HL-60 (cell line): ENCODE data around the gene MAN1C1.

Source experiments
- POLR2AphosphoS5 ChIP-seq: IDR thresholded peaks from 2 replicates; pipeline ENCODE4 v1.6.1; 2012; ENCODE audit warnings: low read depth
- TF ChIP-seq, protein P1 (sequence below): IDR thresholded peaks from one replicate; pipeline ENCODE4 v1.5.1; 2011; ENCODE audit warnings: low read length, control low read depth, inconsistent platforms; ENCODE audit not compliant: insufficient read depth

DNA sequence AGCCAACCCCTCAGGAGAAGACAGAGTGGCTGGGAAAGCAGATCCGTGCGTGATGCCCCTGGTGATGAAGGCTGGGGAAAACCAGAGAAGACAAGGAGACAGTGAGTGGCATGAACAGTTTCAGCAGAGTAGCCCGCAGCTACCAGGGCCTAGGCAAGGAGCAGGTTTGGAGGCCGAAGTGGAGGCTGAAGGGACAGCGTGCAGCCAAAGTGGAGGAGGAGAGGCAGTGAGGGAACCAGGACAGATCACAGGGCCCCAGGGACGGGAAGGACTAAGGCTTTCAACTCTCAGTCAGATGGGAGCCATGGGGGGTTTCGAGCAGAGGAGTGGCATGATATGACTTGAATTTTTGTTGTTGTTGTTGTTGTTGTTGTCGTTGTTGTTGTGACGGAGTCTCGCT lies 123.5 kb downstream of the MAN1C1 start:
- TF ChIP-seq, protein P1, sequence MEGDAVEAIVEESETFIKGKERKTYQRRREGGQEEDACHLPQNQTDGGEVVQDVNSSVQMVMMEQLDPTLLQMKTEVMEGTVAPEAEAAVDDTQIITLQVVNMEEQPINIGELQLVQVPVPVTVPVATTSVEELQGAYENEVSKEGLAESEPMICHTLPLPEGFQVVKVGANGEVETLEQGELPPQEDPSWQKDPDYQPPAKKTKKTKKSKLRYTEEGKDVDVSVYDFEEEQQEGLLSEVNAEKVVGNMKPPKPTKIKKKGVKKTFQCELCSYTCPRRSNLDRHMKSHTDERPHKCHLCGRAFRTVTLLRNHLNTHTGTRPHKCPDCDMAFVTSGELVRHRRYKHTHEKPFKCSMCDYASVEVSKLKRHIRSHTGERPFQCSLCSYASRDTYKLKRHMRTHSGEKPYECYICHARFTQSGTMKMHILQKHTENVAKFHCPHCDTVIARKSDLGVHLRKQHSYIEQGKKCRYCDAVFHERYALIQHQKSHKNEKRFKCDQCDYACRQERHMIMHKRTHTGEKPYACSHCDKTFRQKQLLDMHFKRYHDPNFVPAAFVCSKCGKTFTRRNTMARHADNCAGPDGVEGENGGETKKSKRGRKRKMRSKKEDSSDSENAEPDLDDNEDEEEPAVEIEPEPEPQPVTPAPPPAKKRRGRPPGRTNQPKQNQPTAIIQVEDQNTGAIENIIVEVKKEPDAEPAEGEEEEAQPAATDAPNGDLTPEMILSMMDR, result no peak
- TF ChIP-seq POLR2AphosphoS5, result no peak
